GM18907 (cell line): ENCODE data around the gene ARID1B.

ENCODE experiments used
- ATAC-seq: cut with Tn5 transposase; IDR thresholded peaks from one replicate; pipeline ENCODE4 v1.9.1; 2021; ENCODE audit warnings: mild to moderate bottlenecking, moderate library complexity; ENCODE audit not compliant: unreplicated experiment

ARID1B gene

GRCh38 chr6:156901309-156902019 lies 124.3 kb downstream of the ARID1B start:
- no peak for ATAC-seq

DNA sequence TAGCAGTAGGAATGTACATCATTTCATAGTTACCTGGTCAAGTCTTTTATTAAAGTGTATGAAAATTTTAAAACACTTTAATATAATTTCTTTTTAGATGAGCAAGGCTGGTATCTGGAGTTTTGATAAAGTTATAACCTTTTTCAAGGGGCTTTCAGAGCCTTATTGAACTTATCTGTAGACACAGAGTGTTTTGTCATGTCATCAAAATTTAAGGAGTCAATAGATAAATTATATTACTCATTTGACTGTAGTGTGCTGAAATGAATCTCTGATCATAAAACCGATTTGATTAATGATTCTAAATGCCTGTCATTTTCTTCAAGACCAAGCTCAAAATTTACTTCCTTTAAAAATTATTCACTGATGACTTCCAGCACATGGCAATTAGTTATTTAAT lies 125.6 kb downstream of the ARID1B start:
- no peak for ATAC-seq

DNA sequence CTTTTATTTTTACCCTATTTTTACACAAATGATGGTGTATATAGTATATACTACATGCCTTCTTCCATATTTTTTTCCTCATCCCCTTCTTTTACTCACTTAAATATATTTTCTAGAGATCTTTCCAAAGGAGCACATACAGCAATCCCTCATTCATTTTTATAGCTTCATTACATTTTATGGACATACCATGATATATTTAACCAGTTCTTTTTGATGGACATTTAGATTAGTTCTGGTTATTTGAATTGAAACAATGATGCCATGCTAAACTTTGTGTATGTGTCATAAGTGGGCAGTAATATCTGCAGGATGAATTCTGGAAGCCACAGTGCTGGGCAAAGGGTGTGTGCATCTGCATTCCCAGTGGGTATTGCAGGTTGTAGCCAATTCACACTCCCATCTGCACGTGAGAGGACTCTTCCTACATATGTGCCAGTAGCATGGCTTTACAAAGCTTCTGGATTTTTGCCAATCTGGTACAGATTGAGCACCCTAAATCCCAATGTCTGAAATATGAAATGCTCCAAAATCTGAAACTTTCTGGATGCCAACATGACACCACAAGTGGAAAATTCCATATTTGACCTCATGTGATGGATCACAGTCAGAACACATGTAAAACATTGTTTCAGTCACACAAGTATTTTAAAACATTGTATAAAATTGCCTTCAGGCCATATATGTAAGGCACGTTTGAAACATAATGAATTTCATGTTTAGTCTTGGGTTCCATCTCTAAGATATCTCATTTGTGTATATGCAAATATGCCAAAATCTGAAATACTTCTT lies 127.2 kb downstream of the ARID1B start:
- ATAC-seq, result no peak

DNA sequence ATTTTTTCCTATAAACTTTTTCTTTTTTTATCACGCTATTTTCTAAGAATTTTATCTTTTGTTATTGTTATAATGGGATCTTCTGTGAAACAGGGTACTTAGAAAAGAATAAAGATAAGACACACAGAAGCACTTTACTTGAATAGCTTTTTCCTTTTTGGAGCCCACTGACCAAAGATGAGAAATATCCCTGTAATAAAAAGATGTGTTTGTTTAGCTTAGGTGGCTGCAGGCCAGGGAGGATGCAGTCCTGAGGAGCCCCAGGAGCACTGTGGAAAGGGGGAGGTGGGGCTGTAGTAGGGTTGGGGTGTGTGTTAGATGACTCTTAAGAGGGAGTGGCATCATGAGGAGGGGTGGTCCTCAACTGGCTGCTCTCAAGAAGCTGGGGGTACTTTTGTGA lies 128.6 kb downstream of the ARID1B start:
- no peak for ATAC-seq

GRCh38 chr6:156906451-156906850 lies 129.3 kb downstream of the ARID1B start:
- ATAC-seq, result no peak

DNA sequence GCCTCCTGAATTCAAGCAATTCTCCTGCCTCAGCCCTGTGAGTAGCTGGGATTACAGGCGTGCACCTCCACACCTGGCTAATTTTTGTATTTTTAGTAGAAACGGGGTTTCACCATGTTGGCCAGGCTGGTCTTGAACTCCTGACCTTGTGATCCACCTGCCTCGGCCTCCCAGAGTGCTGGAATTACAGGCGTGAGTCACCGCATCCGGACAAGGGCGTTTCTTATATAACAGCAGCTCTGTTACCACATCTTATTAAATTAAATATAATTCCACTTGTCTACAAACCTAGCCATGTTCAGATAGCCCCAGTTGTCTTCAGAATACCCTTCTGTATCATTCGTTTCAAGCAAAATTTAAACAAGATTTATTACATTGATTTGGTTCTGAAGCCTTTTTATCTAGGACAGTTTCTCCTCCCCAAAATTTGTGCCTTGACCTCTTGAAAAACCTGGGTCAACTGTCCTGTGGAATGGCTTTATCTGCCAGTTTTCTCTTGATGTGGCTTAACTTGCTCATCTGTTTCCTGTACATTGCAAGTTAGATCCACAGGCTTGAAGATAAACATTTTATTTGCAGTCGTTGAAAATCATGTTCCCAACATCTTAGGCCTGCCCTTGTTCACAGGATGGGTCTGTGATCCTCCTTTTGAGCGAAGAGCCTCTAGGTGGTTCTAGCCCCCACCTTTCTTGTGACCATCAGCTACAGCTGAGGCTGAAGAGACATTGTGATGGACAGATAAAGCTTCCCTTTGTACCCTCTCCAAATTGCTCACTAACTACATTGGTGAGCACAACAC lies 132.2 kb downstream of the ARID1B start:
- no peak for ATAC-seq

- no peak for ATAC-seq
These were observed 132.8 kb downstream of the ARID1B start for GRCh38 chr6:156910011-156910334.

GRCh38 chr6:156910938-156911337 lies 133.8 kb downstream of the ARID1B start:
- ATAC-seq, result no peak

GRCh38 chr6:156911581-156911980 lies 134.4 kb downstream of the ARID1B start:
- no peak for ATAC-seq

DNA sequence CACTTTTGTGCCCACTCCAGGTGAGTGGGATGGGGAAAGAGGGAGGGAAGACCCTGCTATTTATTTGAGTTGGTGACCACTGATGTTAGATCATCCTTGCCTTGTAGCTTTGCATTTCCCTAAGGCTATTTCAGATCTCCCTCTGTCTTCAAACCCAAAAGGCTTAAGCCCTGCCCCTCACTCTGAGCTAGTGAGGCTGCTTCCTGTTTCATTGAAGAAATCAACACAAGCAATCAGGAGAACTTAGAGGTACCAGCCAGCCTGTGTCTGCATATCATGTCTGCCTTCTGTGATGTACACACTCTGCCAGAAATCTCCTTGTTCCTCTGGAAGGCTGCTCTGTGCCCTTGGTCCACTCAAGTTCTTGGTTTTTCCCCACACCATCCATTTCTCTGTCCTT lies 135.3 kb downstream of the ARID1B start:
- ATAC-seq, result no peak

DNA sequence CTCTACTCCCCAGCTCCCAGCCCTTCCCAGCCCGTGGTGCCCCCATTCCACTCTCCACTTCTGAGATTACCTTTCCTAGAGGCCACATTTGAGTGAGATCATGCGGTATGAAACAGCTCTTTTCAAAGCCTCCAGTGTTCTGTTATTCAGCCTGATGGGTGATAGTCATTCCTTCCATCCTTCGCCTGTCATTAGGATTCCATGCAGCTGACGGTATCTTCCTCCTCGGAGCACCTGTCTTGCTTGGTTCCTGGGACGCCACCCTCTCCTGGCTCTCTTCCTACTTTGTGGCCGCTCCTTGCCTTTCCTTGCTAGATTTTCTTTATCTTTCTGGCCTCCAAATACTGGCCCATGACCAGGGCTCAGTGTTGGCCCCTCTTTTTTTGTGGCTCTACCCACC lies 137.0 kb downstream of the ARID1B start:
- no peak for ATAC-seq

- ATAC-seq, result peak; percentile 46
These were observed 139.1 kb downstream of the ARID1B start for GRCh38 chr6:156916130-156916801.

DNA sequence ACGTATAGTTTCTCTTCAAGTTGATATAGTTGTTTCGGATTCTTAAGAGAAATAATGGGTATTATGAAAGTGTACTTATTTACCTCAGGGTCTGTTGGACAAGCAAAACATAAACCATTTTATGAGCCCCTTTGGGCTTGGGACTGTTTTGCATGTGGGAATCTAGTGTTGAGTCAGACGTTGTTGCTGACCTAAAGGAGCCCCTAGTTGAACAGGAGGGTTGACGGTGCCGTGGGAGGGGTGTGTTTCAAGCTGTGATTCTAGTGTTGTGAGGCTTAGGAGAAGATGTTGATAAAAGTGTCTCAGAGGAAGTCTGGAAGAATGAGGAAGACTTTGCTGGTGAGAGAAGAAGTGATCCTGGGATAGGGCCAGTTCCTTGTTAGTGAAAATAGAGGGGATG lies 140.0 kb downstream of the ARID1B start:
- ATAC-seq, result no peak

DNA sequence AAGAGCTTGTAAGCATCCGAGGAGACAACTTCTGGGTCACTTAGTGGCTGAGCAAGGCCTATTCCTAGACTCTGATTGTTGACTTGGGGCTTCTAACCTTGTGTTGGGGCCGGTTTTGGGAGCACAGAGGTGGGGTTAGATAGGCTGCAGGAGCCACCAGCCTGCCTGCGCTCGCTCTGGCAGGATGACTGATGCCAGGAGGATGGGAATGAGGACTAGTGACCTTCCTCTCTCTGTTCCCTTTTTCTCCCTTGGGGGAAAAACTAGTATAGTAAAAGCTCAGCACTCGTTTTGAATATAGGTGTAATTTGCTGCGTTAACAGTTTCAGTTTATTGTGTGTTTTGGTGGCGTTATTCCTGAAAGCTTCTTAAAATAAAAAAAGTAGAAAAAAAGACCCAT lies 141.5 kb downstream of the ARID1B start:
- no peak for ATAC-seq

DNA sequence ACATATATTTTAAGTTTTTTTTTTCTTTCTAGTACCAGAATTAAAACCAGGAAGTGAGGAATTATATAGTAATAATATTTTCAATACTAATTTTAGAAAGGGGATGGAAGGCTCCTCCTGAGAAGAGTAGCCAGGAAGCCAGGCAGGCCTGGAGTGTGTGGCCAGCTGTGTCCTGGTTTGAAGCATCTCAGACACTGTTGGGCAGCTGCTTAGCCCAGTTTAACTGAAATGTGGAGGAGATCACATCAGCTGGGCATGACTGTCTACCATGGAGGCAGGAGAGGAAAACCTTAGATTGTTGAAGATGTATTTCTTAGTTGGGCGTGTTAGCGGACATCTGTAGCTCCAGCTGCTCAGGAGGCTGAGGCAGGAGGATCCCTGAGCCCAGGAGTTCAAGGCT lies 142.2 kb downstream of the ARID1B start:
- no peak for ATAC-seq

GRCh38 chr6:156919814-156920369 lies 142.7 kb downstream of the ARID1B start:
- no peak for ATAC-seq

DNA sequence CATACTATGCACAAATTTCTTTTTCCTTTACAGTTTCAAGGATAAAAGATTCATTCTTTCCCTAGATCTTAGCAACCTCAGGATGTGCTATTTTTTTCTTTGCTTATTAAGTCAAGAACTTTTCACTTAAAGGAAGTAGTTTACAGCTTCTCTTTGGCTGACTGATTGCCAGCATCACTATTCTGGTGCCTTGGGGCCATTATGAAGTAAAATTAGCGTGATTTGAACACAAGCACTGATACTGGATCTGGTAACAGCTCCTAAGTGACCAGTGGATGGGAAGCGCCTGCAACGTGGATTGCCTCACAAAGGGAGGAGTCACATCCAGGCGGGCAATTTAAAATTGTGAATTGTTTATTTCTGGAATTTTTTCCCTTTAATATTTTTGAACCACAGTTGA lies 147.1 kb downstream of the ARID1B start:
- no peak for ATAC-seq

DNA sequence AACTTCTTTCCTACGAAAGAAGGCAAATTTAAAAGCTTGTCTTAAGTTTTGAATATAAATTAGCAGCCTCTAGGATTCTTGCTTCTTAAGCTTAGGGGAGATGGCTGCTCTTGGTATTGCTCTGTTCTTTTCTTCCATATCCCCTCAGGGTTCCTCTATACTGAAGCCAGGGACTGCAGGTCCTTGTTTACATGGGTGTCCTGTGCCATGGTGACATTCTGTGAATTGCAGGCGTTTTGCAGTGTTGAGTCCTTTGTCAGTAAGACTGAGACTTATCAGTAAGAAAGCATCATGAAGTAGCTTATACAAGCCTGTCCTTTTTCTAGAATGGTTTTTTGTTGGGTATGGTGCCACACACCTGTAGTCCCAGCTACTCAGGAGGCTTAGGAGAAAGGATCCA lies 147.8 kb downstream of the ARID1B start:
- ATAC-seq, result no peak

- ATAC-seq, result peak; percentile 90
These were observed 148.8 kb downstream of the ARID1B start for GRCh38 chr6:156925718-156926607.

DNA sequence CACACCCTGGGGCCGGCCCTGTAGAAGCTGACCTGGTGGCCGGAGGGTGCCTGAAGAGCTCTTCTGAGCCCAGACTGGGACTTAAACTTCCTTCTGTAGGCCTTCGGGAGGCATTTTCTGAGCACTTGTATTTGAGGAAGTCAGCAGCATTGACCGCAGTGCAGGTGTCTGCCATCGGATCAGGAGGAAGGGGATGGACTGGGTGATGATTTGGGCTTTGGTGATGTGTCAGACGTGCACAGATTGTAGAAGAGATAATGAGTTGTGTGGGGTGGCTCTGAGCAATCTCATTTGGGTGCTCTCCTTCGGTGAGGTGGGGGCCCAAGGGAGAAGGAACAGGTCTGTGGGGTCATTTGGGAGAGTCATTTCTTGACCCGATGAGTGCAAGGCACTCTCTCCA lies 150.9 kb downstream of the ARID1B start:
- ATAC-seq, result no peak
